Measurements from ENCODE around the gene PITPNM3.

PITPNM3 gene

DNA sequence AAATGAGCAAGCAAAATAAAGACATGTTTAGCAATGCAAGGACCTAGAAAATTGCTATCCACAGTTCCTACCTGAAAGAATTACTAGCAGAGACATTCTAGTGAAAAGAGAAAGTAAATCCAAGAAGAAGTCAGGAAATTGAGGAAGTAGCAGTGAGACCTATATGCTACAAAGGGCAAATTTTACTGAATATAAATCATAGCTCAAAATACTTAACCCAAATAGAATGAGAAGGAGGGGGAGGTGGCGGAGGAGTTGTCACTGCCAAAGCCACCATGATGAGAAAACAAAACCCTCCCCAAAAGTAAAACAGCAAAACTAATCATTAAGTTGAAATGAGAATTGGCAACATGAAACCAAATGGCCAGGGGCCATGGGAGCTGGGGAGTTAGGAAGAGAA lies 39.3 kb downstream of the PITPNM3 start:
- Mint-ChIP-seq H3K27me3 (peaks cover 0 to 6% of the 10 kb centered on the region in 2 donors), H3K27ac (no peak overlapping the region), H3K4me1 (peaks cover 0 to 8% of the 10 kb centered on the region in 2 donors), H3K4me3 (no peak overlapping the region), H3K36me3 (peaks cover 0 to 6% of the 10 kb centered on the region in 2 donors), H3K9me3 (peaks cover 0 to 2% of the 10 kb centered on the region in 2 donors)
- DNase-seq = no peak
- no peak for ATAC-seq (replicated peaks)

DNA sequence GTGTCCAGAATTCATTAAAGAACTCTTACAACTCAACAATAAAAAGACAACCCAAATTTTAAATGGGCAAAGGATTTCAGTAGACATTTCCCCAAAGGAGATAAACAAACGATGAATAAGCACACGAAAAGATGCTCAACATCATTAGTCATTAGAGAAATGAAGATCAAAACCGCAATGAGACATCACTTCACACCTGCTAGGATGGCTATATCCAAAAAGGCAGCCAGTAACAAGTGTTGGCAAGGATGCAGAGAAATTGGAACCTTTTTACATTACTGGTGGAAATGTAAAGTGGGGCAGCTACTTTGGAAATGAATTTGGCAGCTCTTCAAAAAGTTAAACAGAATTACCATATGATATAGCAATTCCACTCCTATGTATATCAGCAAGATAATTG lies 42.0 kb downstream of the PITPNM3 start:
- no peak overlapping the region for H3K27ac Mint-ChIP-seq
- no peak overlapping the region for H3K4me3 Mint-ChIP-seq
- ATAC-seq (replicated peaks) (no peak), DNase-seq (no peak)
- peaks cover 0 to 6% of the 10 kb centered on the region in 2 donors for H3K27me3 Mint-ChIP-seq
- H3K36me3 Mint-ChIP-seq = peaks cover 0 to 4% of the 10 kb centered on the region in 2 donors
- peaks cover 0 to 8% of the 10 kb centered on the region in 2 donors for H3K4me1 Mint-ChIP-seq
- peaks cover 0 to 2% of the 10 kb centered on the region in 2 donors for H3K9me3 Mint-ChIP-seq

DNA sequence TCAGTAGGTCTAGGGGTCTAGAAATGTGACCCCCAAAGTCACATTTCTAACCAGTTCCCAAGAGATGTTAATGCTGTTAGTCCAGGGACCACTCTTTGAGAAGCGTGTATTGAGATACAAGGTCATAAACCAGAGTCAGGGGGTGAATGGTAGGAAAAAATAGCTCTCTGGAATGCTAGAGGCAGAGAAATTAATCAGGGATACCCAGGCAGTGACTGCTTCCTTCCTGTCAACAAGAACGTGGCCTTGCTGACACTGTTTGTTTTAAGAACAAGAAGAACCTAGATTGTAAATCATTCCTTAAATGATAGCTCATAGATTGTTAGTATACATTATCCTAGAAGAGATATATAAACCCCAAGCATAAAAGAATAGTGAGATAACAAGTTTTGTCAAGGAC lies 43.8 kb downstream of the PITPNM3 start:
- peaks cover 0 to 2% of the 10 kb centered on the region in 2 donors for H3K27me3 Mint-ChIP-seq
- peaks cover 0 to 8% of the 10 kb centered on the region in 2 donors for H3K4me1 Mint-ChIP-seq
- no peaks in the 10 kb centered on the region for H3K36me3 Mint-ChIP-seq
- DNase-seq (no peak), ATAC-seq (replicated peaks) (no peak)
- peaks cover 0 to 2% of the 10 kb centered on the region in 2 donors for H3K9me3 Mint-ChIP-seq
- no peak overlapping the region for H3K27ac Mint-ChIP-seq
- no peak overlapping the region for H3K4me3 Mint-ChIP-seq

DNA sequence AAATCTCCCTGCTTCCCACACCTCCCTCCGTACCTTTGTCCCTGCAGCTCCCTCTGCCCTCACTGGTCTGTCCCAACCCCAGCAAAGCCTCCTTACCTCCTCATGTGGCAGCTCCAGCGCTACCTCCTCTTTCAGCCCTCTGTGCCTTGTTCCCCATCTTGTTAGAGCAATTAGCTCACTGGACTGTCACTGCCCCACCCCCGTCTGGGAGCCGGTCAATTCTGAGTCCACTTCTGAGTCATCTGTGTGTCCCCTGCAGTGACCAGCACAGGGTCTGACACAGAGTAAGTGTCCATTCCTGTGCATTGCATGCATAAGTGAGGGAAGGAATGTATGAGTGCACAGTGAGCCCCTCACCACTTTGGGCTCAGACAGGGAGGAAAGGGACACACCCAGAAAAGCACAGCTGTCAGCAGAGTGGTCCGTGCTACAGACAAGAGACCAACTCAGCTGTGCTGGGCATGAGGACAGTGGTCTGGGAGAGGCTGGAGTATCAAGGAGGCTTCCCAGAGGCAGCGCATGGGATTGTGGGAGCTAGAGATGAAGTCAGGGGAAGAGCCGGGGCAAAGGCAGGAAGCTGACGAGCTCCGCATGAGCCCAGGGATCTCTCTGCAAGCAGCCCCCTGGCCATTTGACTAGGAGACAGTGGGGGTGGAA lies 45.9 kb downstream of the PITPNM3 start:
- ATAC-seq (replicated peaks) (no peak), DNase-seq (no peak)
- Mint-ChIP-seq H3K4me1 (no peaks in the 10 kb centered on the region), H3K27me3 (peaks cover 0 to 4% of the 10 kb centered on the region in 2 donors), H3K36me3 (no peaks in the 10 kb centered on the region), H3K4me3 (no peak overlapping the region), H3K27ac (no peak overlapping the region), H3K9me3 (no peaks in the 10 kb centered on the region)

DNA sequence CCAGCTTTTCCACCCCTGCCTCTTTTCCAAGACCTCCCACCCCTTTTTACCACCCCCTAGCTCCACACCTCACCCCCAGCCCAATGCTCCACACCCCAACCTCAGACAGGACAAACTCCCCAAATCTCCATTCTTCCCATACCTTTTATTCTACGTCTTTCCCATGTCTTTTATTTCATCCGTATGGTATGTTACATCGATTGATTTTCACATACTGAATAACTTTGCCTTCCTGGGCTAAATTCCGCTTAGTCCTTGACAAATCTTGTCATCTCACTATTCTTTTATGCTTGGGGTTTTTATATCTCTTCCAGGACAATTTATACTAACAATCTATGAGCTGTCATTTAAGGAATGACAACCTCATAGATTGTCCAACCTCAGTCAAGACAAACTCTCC lies 46.4 kb downstream of the PITPNM3 start:
- Mint-ChIP-seq H3K27me3 (peaks cover 0 to 4% of the 10 kb centered on the region in 2 donors), H3K27ac (no peak overlapping the region), H3K4me3 (no peak overlapping the region), H3K4me1 (no peaks in the 10 kb centered on the region), H3K9me3 (no peaks in the 10 kb centered on the region), H3K36me3 (no peaks in the 10 kb centered on the region)
- DNase-seq (no peak), ATAC-seq (replicated peaks) (no peak)

DNA sequence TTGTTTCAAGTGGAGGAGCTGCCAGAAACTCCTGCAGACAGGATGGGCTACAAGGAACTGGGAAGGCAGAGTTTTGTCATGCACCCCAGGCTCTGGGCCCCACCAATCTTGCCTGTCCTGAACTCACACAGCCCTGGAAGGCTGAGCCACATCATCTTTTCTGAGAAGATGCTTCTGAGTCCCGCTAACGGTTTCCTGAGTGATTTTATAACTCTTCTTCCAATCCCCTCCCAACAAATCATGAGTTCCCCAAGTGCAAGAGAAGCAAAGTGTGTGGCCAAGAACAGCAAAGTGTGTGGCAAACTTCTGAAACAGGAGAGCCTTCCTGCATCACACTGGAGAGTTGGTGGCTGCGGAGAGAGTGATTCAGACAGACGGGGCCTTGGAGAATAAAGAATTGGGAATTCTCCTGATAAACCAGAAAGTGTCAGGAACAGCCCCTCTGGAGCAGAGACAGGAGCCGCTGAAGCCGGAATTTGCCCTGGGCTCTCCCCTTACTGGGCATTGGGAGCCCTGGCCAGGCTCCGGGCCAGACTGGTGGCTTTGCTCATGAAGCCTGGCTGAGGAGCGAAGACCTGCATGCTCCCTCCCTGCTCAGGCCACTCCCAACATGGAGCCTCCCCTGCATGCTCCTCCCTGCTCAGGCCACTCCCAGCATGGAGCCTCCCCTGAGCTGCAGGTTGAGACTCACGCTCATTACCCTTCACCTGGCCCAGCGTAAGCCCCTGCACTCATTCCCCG lies 47.2 kb downstream of the PITPNM3 start:
- no peak for DNase-seq
- peaks cover 0 to 4% of the 10 kb centered on the region in 2 donors for H3K27me3 Mint-ChIP-seq
- no peak for ATAC-seq (replicated peaks)
- no peak overlapping the region for H3K4me3 Mint-ChIP-seq
- no peaks in the 10 kb centered on the region for H3K4me1 Mint-ChIP-seq
- H3K9me3 Mint-ChIP-seq = no peaks in the 10 kb centered on the region
- no peaks in the 10 kb centered on the region for H3K36me3 Mint-ChIP-seq
- H3K27ac Mint-ChIP-seq = no peak overlapping the region

DNA sequence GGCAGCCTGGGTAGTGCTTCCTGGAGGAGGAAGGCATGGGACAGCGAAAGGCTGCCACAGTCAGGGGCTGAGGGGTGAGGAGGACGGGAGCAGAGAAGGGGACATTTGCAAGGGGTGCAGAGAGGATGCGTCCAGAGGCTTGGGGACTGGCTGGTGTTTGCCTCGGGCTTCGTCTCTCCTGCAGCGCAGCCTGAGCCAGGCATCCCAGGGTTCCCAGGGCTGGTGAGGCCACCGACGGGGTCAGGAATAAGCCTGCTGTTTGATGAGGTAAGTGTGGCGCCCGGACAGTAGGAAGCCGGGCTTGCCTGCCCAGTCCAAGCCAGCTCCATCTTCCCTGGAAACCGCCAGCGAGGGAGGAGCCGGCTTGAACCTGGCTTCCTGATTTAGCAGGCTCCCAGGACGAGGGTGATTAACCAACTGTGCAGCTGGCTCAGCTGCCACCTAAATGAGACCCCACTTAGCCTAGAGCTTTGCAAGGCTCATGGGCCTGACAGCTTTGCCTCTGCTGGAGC lies 47.8 kb downstream of the PITPNM3 start:
- no peak for DNase-seq
- Mint-ChIP-seq H3K27ac (no peak overlapping the region), H3K27me3 (peaks cover 4% of the 10 kb centered on the region in 2 donors), H3K9me3 (no peaks in the 10 kb centered on the region), H3K36me3 (no peaks in the 10 kb centered on the region), H3K4me1 (no peaks in the 10 kb centered on the region), H3K4me3 (no peak overlapping the region)
- ATAC-seq (replicated peaks) = no peak

DNA sequence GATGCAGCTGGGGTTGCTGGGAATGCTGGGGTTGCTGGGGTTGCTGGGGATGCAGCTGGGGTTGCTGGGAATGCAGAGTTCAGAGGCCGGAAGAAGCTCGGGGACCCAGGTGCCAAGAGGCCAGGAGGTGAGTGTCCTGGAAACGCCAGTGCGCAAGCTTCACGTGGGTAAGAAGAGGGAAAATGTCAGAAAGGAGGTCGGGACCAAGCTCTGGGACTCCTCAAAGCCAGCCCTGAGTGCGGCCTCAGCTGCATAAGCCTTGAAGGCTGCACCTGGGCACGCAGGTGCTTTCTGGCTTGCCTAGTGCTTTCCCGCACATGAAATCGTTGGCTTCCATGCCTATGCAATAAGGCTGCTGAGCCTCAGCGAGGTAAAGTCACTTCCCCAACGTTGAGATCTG lies 48.3 kb downstream of the PITPNM3 start:
- Mint-ChIP-seq H3K4me1 (no peaks in the 10 kb centered on the region), H3K27ac (no peak overlapping the region), H3K9me3 (no peaks in the 10 kb centered on the region), H3K27me3 (peaks cover 4 to 5% of the 10 kb centered on the region in 2 donors), H3K4me3 (no peak overlapping the region), H3K36me3 (no peaks in the 10 kb centered on the region)
- ATAC-seq (replicated peaks) (no peak), DNase-seq (no peak)

DNA sequence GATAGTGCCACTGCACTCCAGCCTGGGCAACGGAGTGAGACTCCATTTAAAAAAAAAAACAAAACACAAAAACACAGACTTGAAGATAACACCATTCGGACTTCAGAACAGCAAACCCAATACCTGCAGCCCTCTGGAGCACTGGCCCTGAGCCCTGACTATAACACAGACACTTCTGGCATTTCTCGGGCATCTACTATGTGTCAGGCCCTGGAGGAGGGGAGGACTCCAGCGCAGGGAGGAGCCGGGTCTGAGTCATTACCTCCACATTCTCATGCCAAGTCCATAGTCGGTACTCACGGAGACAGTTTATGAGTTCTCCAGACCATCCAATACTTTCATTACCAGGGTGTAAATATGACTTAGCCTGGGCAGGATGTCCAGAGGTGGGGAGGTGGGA lies 48.8 kb downstream of the PITPNM3 start:
- no peak for DNase-seq
- Mint-ChIP-seq H3K4me3 (no peak overlapping the region), H3K9me3 (no peaks in the 10 kb centered on the region), H3K36me3 (no peaks in the 10 kb centered on the region), H3K27ac (no peak overlapping the region), H3K4me1 (no peaks in the 10 kb centered on the region), H3K27me3 (peaks cover 4 to 5% of the 10 kb centered on the region in 2 donors)
- ATAC-seq (replicated peaks) = no peak

DNA sequence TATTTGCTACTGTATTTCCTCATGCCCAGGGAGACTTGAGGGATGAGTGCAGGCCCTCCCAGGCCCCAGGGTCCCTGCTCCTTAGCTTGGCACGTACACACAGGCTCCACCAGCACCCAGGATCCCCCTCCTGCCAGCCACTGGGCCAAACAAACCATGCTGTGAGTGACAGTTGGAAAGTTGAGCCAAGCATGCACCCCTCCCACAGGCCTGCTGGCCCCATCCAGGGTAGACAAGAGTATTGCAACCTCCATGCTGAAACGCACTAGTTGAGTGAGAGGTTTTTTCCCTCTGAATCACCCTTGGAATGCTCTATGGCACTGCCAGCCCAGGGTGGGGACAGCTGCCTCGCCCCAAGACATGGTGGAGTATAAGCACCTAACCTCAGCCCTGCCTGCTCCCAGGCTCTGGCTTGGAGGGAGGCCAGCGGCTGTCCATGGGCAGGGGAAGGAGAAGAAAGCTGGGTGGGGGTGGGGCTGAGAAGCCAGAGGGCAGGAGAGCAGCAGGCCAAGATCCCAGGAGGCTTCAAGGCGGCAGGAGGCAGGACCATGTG lies 49.6 kb downstream of the PITPNM3 start:
- Mint-ChIP-seq H3K9me3 (no peaks in the 10 kb centered on the region), H3K4me3 (no peak overlapping the region), H3K36me3 (no peaks in the 10 kb centered on the region), H3K4me1 (no peaks in the 10 kb centered on the region), H3K27me3 (peaks cover 4 to 5% of the 10 kb centered on the region in 2 donors), H3K27ac (no peak overlapping the region)
- DNase-seq (no peak), ATAC-seq (replicated peaks) (no peak)

DNA sequence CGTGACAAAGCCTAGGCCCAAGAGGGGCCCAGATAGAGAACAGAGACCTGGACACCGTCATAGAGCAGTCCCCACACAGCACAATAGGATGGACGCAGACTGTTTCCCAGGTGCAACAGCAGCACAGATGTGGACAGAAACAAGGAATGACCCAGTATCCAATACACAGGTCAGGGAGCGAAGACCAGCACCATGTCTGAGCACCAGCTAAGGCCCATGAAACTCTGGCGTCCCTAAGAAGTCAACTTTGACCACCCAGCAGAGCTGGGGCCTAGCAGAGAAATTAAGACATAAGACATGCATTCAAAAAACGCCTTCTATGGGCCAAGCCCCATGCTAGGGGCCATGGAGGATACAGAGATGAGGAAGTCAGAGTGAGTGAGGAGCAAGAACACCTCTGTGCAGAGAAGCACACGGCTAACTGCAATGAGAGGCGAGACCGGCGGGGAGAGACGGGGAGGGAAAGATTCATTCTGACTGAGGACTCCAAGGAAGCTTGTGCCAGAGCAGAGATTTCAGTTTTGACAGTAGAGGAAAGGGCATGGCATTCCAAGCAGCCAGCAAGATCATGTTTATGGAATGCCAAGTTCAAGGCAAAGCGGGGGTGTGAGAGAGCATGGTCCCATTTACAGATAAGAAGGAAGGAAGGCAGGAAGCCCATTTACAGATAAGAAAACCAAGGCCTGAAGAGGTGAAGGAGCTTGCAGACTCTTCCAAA lies 50.8 kb downstream of the PITPNM3 start:
- Mint-ChIP-seq H3K27me3 (peaks cover 4 to 5% of the 10 kb centered on the region in 2 donors), H3K4me1 (no peaks in the 10 kb centered on the region), H3K4me3 (no peak overlapping the region), H3K9me3 (no peaks in the 10 kb centered on the region), H3K36me3 (no peaks in the 10 kb centered on the region), H3K27ac (no peak overlapping the region)
- DNase-seq = no peak
- ATAC-seq (replicated peaks) = no peak

DNA sequence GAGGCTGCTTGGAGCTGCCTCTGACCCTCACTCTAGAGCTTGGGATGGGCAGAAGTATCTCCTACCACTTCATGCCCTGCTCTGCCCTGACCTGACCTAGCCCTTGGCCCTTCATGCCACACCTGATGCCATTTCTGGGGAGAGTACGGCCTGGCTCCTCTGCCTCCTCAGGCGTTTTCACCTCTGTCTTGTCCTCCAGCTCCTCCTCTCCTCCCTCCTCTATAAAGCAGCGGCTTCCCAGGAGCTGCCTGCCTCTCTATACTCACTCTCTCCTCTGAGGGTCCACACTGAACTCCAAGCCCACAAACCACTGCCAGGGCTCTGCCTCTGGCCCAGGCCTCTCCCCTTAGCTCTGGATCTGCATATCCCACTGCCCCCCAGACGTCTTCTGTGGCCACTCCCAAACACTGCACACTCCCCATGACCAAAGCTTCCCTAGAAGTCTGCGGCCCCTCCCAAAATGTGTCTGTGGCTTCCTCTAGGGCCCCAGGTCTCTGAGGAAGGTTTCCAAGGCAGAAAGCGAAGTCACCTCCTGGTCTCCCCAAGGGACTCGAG lies 52.6 kb downstream of the PITPNM3 start:
- peaks cover 4 to 5% of the 10 kb centered on the region in 2 donors for H3K27me3 Mint-ChIP-seq
- no peak overlapping the region for H3K27ac Mint-ChIP-seq
- H3K9me3 Mint-ChIP-seq = no peaks in the 10 kb centered on the region
- H3K36me3 Mint-ChIP-seq = no peaks in the 10 kb centered on the region
- DNase-seq = no peak
- ATAC-seq (replicated peaks) = no peak
- no peaks in the 10 kb centered on the region for H3K4me1 Mint-ChIP-seq
- H3K4me3 Mint-ChIP-seq = no peak overlapping the region

DNA sequence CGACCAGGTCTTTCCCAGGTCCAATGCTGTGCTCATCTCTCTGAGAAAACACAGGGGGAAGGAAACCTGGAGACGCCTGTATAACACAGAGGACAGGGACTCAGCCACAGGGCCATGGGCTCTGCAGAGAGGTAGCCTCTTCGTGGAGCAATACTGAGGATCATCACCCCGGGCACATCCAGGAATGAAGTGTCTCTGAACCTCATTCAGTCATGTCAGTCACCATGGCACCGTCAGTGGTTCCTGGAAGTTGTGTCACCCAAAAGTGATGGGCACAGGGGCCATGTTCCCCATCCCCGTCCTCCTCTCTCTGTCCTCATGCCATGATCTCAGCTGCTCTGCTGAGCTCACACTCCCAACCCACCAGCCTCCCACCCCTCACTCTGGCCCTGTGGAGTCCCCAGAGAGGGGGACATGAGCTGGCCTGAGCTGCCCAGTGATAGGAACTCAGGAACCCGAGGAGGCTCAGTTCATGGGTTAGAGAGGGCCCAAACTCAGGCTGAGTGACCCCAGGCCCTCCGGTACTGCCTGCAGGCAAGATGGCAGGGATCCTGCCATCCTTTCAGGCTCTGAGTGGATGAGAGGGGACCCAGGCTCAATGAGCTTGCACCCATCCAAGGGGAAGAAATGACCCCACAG lies 53.4 kb downstream of the PITPNM3 start:
- no peaks in the 10 kb centered on the region for H3K36me3 Mint-ChIP-seq
- no peak for DNase-seq
- H3K27me3 Mint-ChIP-seq = peaks cover 4 to 12% of the 10 kb centered on the region in 2 donors
- H3K27ac Mint-ChIP-seq = no peak overlapping the region
- H3K4me1 Mint-ChIP-seq = no peaks in the 10 kb centered on the region
- no peaks in the 10 kb centered on the region for H3K9me3 Mint-ChIP-seq
- ATAC-seq (replicated peaks) = no peak
- H3K4me3 Mint-ChIP-seq = no peak overlapping the region

DNA sequence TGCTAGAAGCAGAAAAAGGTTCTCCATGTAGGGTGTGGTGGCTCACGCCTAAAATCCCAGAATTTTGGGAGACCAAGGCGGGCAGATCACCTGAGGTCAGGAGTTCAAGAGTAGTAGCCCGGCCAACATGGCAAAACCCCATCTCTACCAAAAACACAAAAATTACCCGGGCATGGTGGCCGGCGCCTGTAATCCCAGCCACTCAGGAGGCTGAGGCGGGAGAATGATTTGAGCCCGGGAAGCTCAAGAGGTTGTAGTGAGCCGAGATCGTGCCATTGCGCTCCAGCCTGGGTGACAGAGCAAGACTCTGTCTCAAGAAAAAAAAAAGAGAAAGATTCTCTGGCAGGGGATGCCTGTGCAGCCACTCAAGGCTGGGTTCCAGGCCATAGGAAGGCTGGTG lies 54.2 kb downstream of the PITPNM3 start:
- Mint-ChIP-seq H3K27ac (no peak overlapping the region), H3K4me1 (peaks cover 2 to 8% of the 10 kb centered on the region in 2 donors), H3K4me3 (no peak overlapping the region), H3K36me3 (no peaks in the 10 kb centered on the region), H3K27me3 (peaks cover 0 to 20% of the 10 kb centered on the region in 2 donors), H3K9me3 (no peaks in the 10 kb centered on the region)
- ATAC-seq (replicated peaks) (no peak), DNase-seq (no peak)
